GM12878 (cell line): Measurements from ENCODE around the gene BCL11A. TPM values are rescaled to one million over a fixed set of nuclear protein-coding genes. Genes with fewer than 3 reads are reported as not detected.
A peak's percentile ranks its signal among the peaks of the same experiment; 100 is the strongest.

Source experiments
- BHLHE40 ChIP-seq, 2 experiments: fragments of 450-650 bp in 1 of 2; IDR thresholded peaks; 2 replicates each; pipeline ENCODE4 v1.6.1; 2011 to 2017; ENCODE audit warnings: low read depth in 2 of 2, borderline replicate concordance in 1 of 2, improper control_type of control experiment in 1 of 2, low read length in 1 of 2, mild to moderate bottlenecking in 1 of 2
- CREM ChIP-seq: IDR thresholded peaks from 2 replicates; pipeline ENCODE4 v1.6.1; 2014; ENCODE audit warnings: antibody characterized with exemption, low read depth
- ESRRA ChIP-seq: IDR thresholded peaks from 2 replicates; pipeline ENCODE4 v1.6.1; 2012; ENCODE audit warnings: mild to moderate bottlenecking, low read length, improper control_type of control experiment
- GATAD2B ChIP-seq: fragments of 450-650 bp; conservative IDR thresholded peaks from 2 replicates; pipeline ENCODE4 v1.6.1; 2017; ENCODE audit warnings: low read depth, mild to moderate bottlenecking, moderate library complexity
- JUNB ChIP-seq: IDR thresholded peaks from 2 replicates; pipeline ENCODE4 v1.6.1; 2016; ENCODE audit warnings: antibody characterized with exemption, mild to moderate bottlenecking
- KLF5 ChIP-seq: fragments of 450-650 bp; IDR thresholded peaks from 2 replicates; pipeline ENCODE4 v1.6.1; 2014; ENCODE audit warnings: mild to moderate bottlenecking; ENCODE audit not compliant: partially characterized antibody
- NFIC ChIP-seq: IDR thresholded peaks from 2 replicates; pipeline ENCODE4 v1.6.1; 2012; ENCODE audit warnings: low read depth, mild to moderate bottlenecking, inconsistent platforms, low read length, moderate library complexity
- NFYA ChIP-seq: IDR thresholded peaks from 2 replicates; pipeline ENCODE4 v1.6.1; 2011; ENCODE audit warnings: low read depth, mild to moderate bottlenecking, low read length, improper control_type of control experiment, borderline replicate concordance
- PAX5 ChIP-seq: IDR thresholded peaks from 2 replicates; pipeline ENCODE4 v1.6.1; 2011; ENCODE audit warnings: low read depth, low read length, borderline replicate concordance
- PAX8 ChIP-seq: fragments of 450-650 bp; IDR thresholded peaks from 2 replicates; pipeline ENCODE4 v1.6.1; 2017; ENCODE audit warnings: mild to moderate bottlenecking, moderate library complexity
- RB1 ChIP-seq: fragments of 450-650 bp; formaldehyde crosslinking; IDR thresholded peaks from 2 replicates; pipeline ENCODE4 v1.6.1; 2017; ENCODE audit warnings: mild to moderate bottlenecking, borderline replicate concordance
- RFX5 ChIP-seq: IDR thresholded peaks from 2 replicates; pipeline ENCODE4 v1.6.1; 2011; ENCODE audit warnings: low read depth, low read length, improper control_type of control experiment
- STAT1 ChIP-seq: fragments of 450-650 bp; conservative IDR thresholded peaks from 2 replicates; pipeline ENCODE4 v1.6.1; 2014; ENCODE audit warnings: antibody characterized with exemption, mild to moderate bottlenecking
- ZNF217 ChIP-seq: fragments of 450-650 bp; IDR thresholded peaks from 2 replicates; pipeline ENCODE4 v1.6.1; 2017; ENCODE audit warnings: antibody characterized with exemption, mild to moderate bottlenecking
- polyA plus RNA-seq, 11 experiments: library from polyadenylated mRNA; depleted of rRNA in 4 of 11; unstranded in 6 of 11; stranded (reverse) in 5 of 11; fragments of >200 nt; fragmentation: Nextera tagmentation in 4 of 11; fragmentation: Illumina TruSeq in 1 of 11; extraction: Ambion mirVana in 4 of 11; extraction: Trizol in 1 of 11; gene quantifications; 1 replicate in 1 of 11; 2 replicates in 10 of 11; pipeline versions ENCODE4 v1.2.1 to v1.2.3, GENCODE V29; 2011 to 2016; ENCODE audit warnings: inconsistent platforms in 2 of 11, missing spikeins in 2 of 11, low read depth in 1 of 11
- total RNA-seq, 4 experiments: library from RNA; depleted of rRNA in 3 of 4; stranded (reverse); fragments of >200 nt in 3 of 4; fragmentation: Illumina TruSeq in 1 of 4; extraction: Trizol in 1 of 4; gene quantifications; 2 replicates each; pipeline versions ENCODE4 v1.2.1 to v1.2.3, GENCODE V29; 2013 to 2021
- TF ChIP-seq, protein P1 (sequence below), 3 experiments: IDR thresholded peaks in 2 of 3; conservative IDR thresholded peaks in 1 of 3; 2 replicates each; pipeline ENCODE4 v1.5.1; 2011; ENCODE audit warnings: low read depth in 3 of 3, low read length in 3 of 3, mild to moderate bottlenecking in 3 of 3, control low read depth in 2 of 3, moderate library complexity in 2 of 3, inconsistent platforms in 1 of 3, mixed read lengths in 1 of 3; ENCODE audit not compliant: control insufficient read depth in 2 of 3, insufficient read depth in 1 of 3; ENCODE audit errors: extremely low read depth in 1 of 3
- TF ChIP-seq, protein P2 (sequence below): fragments of 450-650 bp; IDR thresholded peaks from 2 replicates; pipeline ENCODE4 v1.6.1; 2016; ENCODE audit warnings: mild to moderate bottlenecking
- TF ChIP-seq, protein P3 (sequence below): IDR thresholded peaks from 2 replicates; pipeline ENCODE4 v1.6.1; 2012; ENCODE audit warnings: low read depth, low read length, improper control_type of control experiment
- TF ChIP-seq, protein P4 (sequence below): IDR thresholded peaks from 2 replicates; pipeline ENCODE4 v1.6.1; 2011; ENCODE audit warnings: low read depth, low read length, improper control_type of control experiment, borderline replicate concordance

The BCL11A gene
- total and polyA plus RNA-seq, 10 of the 15 experiments (the other 5 are each of a cell fraction or from before 2014, with no cell fraction given): 7.5 to 26.6 (median 11.1) TPM; not detected in 1

DNA sequence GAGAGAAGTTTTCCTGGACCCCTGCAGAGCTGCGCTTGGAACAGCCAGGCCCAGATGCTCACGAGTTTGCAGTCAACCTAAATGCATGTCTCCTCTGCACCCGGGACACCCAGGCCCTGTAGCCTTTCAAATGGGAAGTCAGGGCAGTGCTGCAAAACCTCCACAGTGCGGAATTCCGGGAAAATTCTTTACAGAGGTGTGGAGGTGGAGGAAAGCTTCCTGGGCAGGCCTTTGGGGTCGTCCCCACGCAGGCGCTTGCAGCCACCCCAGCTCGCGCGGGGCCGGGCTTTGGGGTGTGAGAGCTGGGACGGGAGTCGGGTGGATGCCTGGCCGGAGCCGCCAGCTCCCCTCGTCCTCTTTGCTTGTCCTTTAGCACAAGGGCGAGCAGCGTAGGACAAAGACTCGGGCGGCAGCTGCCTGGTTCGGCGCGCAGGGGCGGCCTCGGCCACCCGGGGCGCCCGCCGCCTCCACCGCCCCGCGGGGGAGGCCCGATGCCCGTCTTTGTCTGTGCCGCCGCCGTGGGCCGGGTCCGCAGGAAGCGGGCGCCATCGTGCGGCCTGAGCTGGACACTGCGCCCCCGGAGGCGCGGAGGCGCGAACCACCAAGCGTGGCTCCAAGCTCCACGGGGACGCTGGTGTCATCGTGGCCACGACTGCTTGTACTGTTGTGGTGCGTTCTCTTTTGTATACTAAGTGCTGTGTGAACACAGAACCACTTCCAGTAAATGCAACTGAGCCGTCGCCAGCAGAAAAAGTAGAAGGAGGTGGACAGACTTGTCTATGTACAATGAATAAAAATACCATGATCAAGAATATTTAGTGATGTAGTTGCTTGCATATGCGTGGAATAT, 28.2 kb upstream of the BCL11A start (continued):
- TF ChIP-seq, protein P1, sequence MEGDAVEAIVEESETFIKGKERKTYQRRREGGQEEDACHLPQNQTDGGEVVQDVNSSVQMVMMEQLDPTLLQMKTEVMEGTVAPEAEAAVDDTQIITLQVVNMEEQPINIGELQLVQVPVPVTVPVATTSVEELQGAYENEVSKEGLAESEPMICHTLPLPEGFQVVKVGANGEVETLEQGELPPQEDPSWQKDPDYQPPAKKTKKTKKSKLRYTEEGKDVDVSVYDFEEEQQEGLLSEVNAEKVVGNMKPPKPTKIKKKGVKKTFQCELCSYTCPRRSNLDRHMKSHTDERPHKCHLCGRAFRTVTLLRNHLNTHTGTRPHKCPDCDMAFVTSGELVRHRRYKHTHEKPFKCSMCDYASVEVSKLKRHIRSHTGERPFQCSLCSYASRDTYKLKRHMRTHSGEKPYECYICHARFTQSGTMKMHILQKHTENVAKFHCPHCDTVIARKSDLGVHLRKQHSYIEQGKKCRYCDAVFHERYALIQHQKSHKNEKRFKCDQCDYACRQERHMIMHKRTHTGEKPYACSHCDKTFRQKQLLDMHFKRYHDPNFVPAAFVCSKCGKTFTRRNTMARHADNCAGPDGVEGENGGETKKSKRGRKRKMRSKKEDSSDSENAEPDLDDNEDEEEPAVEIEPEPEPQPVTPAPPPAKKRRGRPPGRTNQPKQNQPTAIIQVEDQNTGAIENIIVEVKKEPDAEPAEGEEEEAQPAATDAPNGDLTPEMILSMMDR (IDR thresholded peaks at IDR 0.05 in 2 of 3, conservative IDR thresholded peaks at IDR 0.05 in 1 of 3; ENCODE audit: control insufficient read depth in 2 of 3, extremely low read depth in 1 of 3, insufficient read depth in 1 of 3, low read depth in 3 of 3, low read length in 3 of 3): peak; percentile 93 to 94 (median 94); a peak in 5 of 6 replicates
- TF ChIP-seq RB1: peak; percentile 87; the same call in 1 of the 2 replicates
- TF ChIP-seq JUNB: no peak
- no peak for TF ChIP-seq NFYA
- TF ChIP-seq, protein P2, sequence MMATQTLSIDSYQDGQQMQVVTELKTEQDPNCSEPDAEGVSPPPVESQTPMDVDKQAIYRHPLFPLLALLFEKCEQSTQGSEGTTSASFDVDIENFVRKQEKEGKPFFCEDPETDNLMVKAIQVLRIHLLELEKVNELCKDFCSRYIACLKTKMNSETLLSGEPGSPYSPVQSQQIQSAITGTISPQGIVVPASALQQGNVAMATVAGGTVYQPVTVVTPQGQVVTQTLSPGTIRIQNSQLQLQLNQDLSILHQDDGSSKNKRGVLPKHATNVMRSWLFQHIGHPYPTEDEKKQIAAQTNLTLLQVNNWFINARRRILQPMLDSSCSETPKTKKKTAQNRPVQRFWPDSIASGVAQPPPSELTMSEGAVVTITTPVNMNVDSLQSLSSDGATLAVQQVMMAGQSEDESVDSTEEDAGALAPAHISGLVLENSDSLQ: no peak
- peak; percentile 30 to 48; a peak in 2 of 4 replicates for TF ChIP-seq BHLHE40 (IDR thresholded peaks at IDR 0.05; ENCODE audit: borderline replicate concordance in 1 of 2, low read depth in 2 of 2, low read length in 1 of 2)
- no peak for TF ChIP-seq CREM
- no peak for TF ChIP-seq PAX8
- TF ChIP-seq STAT1: no peak
- TF ChIP-seq ESRRA: no peak
- no peak for TF ChIP-seq KLF5
- TF ChIP-seq, protein P3, sequence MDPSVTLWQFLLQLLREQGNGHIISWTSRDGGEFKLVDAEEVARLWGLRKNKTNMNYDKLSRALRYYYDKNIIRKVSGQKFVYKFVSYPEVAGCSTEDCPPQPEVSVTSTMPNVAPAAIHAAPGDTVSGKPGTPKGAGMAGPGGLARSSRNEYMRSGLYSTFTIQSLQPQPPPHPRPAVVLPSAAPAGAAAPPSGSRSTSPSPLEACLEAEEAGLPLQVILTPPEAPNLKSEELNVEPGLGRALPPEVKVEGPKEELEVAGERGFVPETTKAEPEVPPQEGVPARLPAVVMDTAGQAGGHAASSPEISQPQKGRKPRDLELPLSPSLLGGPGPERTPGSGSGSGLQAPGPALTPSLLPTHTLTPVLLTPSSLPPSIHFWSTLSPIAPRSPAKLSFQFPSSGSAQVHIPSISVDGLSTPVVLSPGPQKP: no peak
- 0 out of 2 replicates have a peak, but pooled peaks have one; percentile 66 for TF ChIP-seq ZNF217
- TF ChIP-seq NFIC: no peak
- TF ChIP-seq PAX5: peak; percentile 77; the same call in 1 of the 2 replicates
- 0 out of 2 replicates have a peak, but pooled peaks have one; percentile 58 for TF ChIP-seq GATAD2B
- no peak for TF ChIP-seq RFX5
- TF ChIP-seq, protein P4, sequence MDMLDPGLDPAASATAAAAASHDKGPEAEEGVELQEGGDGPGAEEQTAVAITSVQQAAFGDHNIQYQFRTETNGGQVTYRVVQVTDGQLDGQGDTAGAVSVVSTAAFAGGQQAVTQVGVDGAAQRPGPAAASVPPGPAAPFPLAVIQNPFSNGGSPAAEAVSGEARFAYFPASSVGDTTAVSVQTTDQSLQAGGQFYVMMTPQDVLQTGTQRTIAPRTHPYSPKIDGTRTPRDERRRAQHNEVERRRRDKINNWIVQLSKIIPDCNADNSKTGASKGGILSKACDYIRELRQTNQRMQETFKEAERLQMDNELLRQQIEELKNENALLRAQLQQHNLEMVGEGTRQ: no peak
- TF ChIP-seq, all 136 proteins: peak for 21
